HUES48 (cell line): ENCODE data around the gene TMPRSS5.
A peak's percentile ranks its signal among the peaks of the same experiment; 100 is the strongest.

Experiments
- H3K27ac ChIP-seq: one replicate; pipeline ENCODE4 v1.7.0; 2013; ENCODE audit warnings: low read depth, low read length, inconsistent platforms
- H3K27me3 ChIP-seq: 2 replicates; pipeline ENCODE4 v1.6.1; 2013; ENCODE audit warnings: mild to moderate bottlenecking, low read length; ENCODE audit not compliant: control insufficient read depth, insufficient read depth
- H3K36me3 ChIP-seq: 2 replicates; pipeline ENCODE4 v1.6.1; 2013; ENCODE audit warnings: low read length; ENCODE audit not compliant: control insufficient read depth, insufficient read depth
- H3K4me1 ChIP-seq: 2 replicates; pipeline ENCODE4 v1.6.1; 2013; ENCODE audit warnings: mild to moderate bottlenecking, low read length; ENCODE audit not compliant: control insufficient read depth, insufficient read depth
- H3K4me3 ChIP-seq: 2 replicates; pipeline ENCODE4 v1.5.1; 2013; ENCODE audit warnings: mild to moderate bottlenecking, low read depth, low read length
- H3K9ac ChIP-seq: 2 replicates; pipeline ENCODE4 v1.6.1; 2013; ENCODE audit warnings: mild to moderate bottlenecking, low read depth, low read length, moderate library complexity
- H3K9me3 ChIP-seq: 2 replicates; pipeline ENCODE4 v1.6.1; 2013; ENCODE audit warnings: low read length; ENCODE audit not compliant: control insufficient read depth, insufficient read depth

The TMPRSS5 gene

GRCh38 chr11:113666584-113666983 lies 39.5 kb downstream of the TMPRSS5 start:
- Histone ChIP-seq H3K4me1 (peaks cover 15% of the 10 kb centered on the region), H3K27me3 (no peaks in the 10 kb centered on the region), H3K9ac (no peak overlapping the region), H3K4me3 (no peak overlapping the region), H3K9me3 (peaks cover 4% of the 10 kb centered on the region; the same call in 1 of the 2 replicates), H3K36me3 (no peaks in the 10 kb centered on the region), H3K27ac (no peak overlapping the region)

DNA sequence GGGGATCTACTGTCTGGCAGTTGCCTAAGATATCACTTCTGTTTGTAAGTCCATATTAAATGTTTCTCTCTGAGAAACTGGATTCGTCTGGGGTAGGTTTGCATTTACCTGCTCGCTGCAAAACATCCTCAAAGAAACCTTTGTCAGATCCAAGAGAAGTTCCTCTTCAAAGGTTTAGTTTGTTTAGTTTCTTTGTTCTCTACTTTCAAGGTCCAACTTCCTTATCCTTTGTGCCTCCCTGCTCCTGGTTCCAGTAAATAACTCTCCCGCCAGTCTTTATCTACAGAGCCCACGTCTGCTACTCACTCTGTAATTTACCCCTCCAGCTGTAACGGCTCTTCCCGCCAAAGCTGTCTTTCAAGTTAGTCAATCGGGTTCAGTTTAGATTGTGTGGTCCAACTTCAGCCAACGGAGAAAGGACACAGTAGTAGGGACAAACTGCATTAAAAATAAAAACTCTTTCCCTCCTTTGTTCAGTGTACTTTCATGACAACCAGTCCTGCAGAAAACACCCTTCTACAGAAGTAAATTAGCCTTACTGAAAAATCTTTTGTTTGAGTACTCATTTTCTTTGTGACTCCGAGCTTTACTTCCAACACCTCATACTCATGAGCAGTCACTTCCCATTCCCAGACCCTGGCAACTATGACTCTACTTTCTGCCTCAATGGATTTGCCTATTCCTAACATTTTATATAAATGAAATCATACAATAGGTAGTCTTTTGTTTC lies 41.0 kb downstream of the TMPRSS5 start:
- Histone ChIP-seq H3K4me3 (no peak overlapping the region), H3K9ac (no peak overlapping the region), H3K27me3 (no peaks in the 10 kb centered on the region), H3K4me1 (peaks cover 15% of the 10 kb centered on the region), H3K9me3 (peaks cover 4% of the 10 kb centered on the region; the same call in 1 of the 2 replicates), H3K36me3 (no peaks in the 10 kb centered on the region), H3K27ac (peak overlapping the region; percentile 50)

DNA sequence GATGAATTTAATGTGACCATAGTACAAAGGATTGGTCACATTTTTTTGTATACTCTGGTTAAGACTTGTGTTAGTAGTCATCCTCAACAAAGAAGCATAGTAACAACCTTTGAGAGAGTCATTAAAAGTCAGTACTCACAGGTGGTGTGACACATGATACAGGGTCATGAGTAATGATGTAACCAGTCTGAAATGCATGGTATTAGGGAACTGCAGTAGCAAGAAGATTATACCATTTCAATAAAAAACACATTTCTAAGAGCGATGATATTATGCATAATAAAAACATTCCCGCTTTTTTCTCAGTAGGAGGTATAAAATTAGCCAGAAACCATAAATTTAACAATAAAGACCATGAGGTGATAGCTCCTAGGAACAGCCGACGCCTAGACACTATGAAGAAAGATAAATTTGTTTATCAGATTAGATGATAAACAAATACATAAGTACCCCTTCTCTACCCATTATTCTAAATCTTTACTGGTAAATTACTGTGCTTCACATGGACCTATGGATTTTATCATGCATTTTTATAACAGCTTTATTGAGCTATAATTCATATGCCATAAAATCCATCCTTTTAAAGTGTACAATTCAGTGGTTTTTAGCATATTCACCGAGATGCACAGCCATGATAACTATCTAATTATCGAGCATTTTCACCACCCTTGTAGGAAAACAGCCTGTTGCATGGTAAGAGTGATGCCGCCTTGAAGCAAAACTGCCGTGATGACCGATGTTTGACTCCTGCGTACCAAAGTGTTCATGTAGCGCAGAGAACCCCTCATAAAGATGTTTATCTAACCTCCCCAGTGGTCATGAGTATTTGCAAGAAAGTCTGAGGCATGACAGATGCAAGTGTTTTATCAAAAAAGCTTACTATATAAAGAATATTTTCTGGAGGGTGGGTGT lies 41.8 kb downstream of the TMPRSS5 start:
- H3K27me3 ChIP-seq: no peaks in the 10 kb centered on the region
- peaks cover 9% of the 10 kb centered on the region for H3K4me1 ChIP-seq
- H3K36me3 ChIP-seq: no peaks in the 10 kb centered on the region
- H3K9ac ChIP-seq: no peak overlapping the region
- no peak overlapping the region for H3K4me3 ChIP-seq
- peak overlapping the region; percentile 50 for H3K27ac ChIP-seq
- peaks cover 4% of the 10 kb centered on the region; the same call in 1 of the 2 replicates for H3K9me3 ChIP-seq

DNA sequence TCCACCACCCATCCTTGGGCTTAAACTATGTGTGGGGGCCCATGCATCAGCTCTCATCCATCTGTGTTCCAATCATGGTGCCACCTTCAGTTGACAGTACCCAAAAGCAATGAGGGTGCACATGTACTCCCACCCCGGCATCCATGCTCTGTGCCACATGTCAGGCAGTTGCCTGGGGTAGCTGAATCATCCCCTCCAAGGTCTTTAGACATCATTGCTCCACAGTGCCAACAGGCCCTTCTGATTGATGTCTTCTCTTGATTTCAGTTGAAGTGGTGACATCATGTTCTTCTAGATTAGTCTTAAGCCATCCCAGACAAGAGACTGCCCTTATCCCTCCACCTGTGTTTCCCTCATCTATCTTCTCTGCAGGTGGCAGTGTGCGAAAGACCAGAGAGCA lies 42.5 kb downstream of the TMPRSS5 start:
- H3K9me3 ChIP-seq: peaks cover 4% of the 10 kb centered on the region; the same call in 1 of the 2 replicates
- H3K27me3 ChIP-seq: no peaks in the 10 kb centered on the region
- peak overlapping the region; percentile 39 for H3K27ac ChIP-seq
- H3K4me3 ChIP-seq: no peak overlapping the region
- no peak overlapping the region for H3K9ac ChIP-seq
- H3K36me3 ChIP-seq: no peaks in the 10 kb centered on the region
- H3K4me1 ChIP-seq: 0 out of 2 replicates have a peak, but pooled peaks cover 1% of the 10 kb centered on the region

- Histone ChIP-seq H3K27me3 (no peaks in the 10 kb centered on the region), H3K4me1 (no peaks in the 10 kb centered on the region)
Observed at GRCh38 chr11:113655771-113656170, 50.3 kb downstream of the TMPRSS5 start.

GRCh38 chr11:113651023-113651422 lies 55.1 kb downstream of the TMPRSS5 start:
- H3K27ac ChIP-seq: no peak overlapping the region
- H3K27me3 ChIP-seq: no peaks in the 10 kb centered on the region
- no peaks in the 10 kb centered on the region for H3K4me1 ChIP-seq
- no peak overlapping the region for H3K9ac ChIP-seq
- peaks cover 17% of the 10 kb centered on the region for H3K9me3 ChIP-seq
- no peak overlapping the region for H3K4me3 ChIP-seq
- H3K36me3 ChIP-seq: no peaks in the 10 kb centered on the region

More at GRCh38 chr11:113655771-113656170, 50.3 kb downstream of the TMPRSS5 start:
- Histone ChIP-seq H3K9ac (no peak overlapping the region), H3K36me3 (no peaks in the 10 kb centered on the region), H3K9me3 (peaks cover 5% of the 10 kb centered on the region), H3K4me3 (no peak overlapping the region), H3K27ac (no peak overlapping the region)

DNA sequence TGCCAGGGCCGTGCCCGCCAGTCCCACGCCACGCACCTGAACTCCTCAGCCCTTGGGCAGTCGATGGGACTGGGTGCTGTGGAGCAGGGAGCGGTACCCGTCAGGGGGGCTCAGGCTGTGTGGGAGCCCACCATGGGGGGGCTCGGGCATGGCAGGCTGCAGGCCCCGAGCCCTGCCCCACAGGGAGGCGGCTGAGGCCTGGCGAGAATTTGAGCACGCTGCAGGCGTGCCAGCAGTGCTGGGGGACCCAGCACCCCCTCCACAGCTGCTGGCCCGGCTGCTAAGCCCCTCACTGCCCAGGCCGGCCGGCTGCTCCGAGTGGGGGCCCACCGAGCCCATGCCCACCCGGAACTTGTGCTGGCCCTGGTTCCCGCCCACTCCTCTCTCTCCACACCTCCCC lies 56.8 kb downstream of the TMPRSS5 start:
- no peaks in the 10 kb centered on the region for H3K36me3 ChIP-seq
- H3K4me1 ChIP-seq: no peaks in the 10 kb centered on the region
- no peak overlapping the region for H3K9ac ChIP-seq
- no peaks in the 10 kb centered on the region for H3K27me3 ChIP-seq
- H3K4me3 ChIP-seq: no peak overlapping the region
- H3K27ac ChIP-seq: no peak overlapping the region
- peaks cover 17% of the 10 kb centered on the region for H3K9me3 ChIP-seq

- H3K36me3 ChIP-seq: no peaks in the 10 kb centered on the region
- H3K27ac ChIP-seq: no peak overlapping the region
- peaks cover 17% of the 10 kb centered on the region for H3K9me3 ChIP-seq
- no peaks in the 10 kb centered on the region for H3K27me3 ChIP-seq
- no peaks in the 10 kb centered on the region for H3K4me1 ChIP-seq
- H3K9ac ChIP-seq: no peak overlapping the region
- H3K4me3 ChIP-seq: no peak overlapping the region
Observed at GRCh38 chr11:113647856-113648255, 58.3 kb downstream of the TMPRSS5 start.

DNA sequence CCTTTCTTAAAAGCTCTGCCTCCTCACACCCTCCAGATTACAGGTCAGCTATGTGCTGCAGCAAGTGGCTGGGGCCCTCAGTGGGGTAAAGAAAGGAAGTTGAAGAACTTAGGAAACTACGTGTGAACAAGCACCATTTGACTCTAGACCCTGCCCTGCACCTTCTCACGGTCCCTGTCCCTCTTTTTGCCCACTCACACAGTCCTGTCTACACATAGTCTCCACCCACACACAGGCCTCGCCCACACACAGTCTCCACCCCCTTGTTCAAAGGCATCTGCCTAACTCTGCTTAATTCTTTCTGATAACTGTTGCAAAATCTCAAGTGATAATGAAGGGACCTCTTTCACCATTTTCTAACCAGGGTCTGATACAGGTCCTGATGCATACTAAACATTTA lies 59.0 kb downstream of the TMPRSS5 start:
- H3K27me3 ChIP-seq: no peaks in the 10 kb centered on the region
- no peaks in the 10 kb centered on the region for H3K36me3 ChIP-seq
- H3K4me1 ChIP-seq: no peaks in the 10 kb centered on the region
- peaks cover 17% of the 10 kb centered on the region for H3K9me3 ChIP-seq
- no peak overlapping the region for H3K9ac ChIP-seq
- no peak overlapping the region for H3K27ac ChIP-seq
- H3K4me3 ChIP-seq: no peak overlapping the region

DNA sequence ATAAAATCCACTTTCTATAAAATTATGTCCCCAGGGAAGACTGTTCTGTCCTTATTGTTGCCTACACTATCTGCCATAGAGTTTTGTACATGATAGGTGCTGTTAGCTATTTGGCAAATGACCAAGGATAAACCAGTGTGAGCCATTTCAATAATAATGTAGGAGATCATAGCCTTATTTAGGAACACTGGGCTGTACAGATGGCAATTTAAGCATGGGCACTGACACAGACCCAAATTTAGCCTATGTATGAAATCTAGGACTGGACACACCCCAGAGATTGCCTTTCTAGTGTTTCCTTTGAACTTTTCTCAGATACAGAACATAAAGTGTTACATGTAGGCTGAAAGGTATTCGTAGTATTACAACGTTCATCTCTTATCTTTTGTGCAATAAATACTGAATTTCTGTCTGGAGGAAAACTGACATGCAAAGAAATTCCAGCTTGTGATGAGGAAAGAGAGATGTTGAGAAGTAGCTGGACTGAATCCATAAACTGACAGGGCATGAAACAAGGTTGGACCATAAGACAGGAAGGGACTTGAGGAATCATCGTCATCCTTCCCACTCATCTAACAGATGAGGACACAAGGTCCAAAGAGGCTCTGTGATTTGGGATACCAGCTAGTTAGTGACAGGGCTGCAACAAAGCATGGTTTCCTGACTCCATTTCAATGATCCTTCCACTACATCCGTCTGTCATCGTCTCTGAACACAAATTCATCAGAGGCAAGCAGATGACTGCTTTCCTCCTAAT lies 60.3 kb downstream of the TMPRSS5 start:
- Histone ChIP-seq H3K27me3 (no peaks in the 10 kb centered on the region), H3K4me3 (no peak overlapping the region), H3K9ac (no peak overlapping the region), H3K27ac (no peak overlapping the region), H3K9me3 (peaks cover 17% of the 10 kb centered on the region), H3K36me3 (no peaks in the 10 kb centered on the region), H3K4me1 (no peaks in the 10 kb centered on the region)
